Measurements from ENCODE around the gene PDE2A. TPM values are rescaled to one million over a fixed set of nuclear protein-coding genes. Genes with fewer than 3 reads are reported as not detected.

PDE2A gene
- total RNA-seq, 5 donors from 2014 or later (not counting 1 experiment from before 2014, with no cell fraction given), result 1.1 to 6.1 (median 1.7) TPM

DNA sequence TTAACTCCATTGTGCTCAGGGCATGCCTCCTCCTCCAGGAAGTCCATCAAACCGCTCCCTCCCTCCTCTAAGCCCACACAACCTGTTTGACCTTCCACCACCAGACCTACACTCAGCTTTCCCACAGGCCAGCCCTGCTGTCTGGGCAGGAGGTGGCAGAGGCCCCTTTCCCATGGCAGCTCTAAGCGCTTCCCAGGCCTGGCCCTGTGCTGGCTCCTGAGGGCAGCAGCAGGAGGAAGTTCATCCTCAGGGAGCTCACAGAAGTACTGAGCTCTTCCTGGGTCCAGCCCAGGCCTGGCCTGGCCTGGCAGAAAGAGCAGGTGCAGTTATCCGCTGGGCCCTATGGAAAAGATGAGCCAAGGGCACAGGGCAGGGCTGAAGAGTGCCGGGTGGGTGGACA is 46.6 kb upstream of the PDE2A start:
- Histone ChIP-seq H3K27me3 (replicated peaks in 1 of 2; ENCODE audit: control insufficient read depth in 2 of 2, extremely low read depth in 1 of 2, insufficient read depth in 2 of 2, low read length in 1 of 2) (no peaks in the 10 kb centered on the region), H3K36me3 (ENCODE audit: control insufficient read depth in 2 of 2, extremely low read depth in 1 of 2, insufficient read depth in 1 of 2, low read length in 1 of 2) (peaks cover 9 to 37% of the 10 kb centered on the region in 2 donors), H3K9me3 (no peaks in the 10 kb centered on the region), H3K4me3 (ENCODE audit: control insufficient read depth in 1 of 2, extremely low read depth in 1 of 2, low read length in 1 of 2) (peak overlapping the region; percentile 75 to 96), H3K4me1 (ENCODE audit: control insufficient read depth in 1 of 2, extremely low read depth in 1 of 2, insufficient read depth in 2 of 2, low read length in 2 of 2) (peaks cover 21 to 85% of the 10 kb centered on the region in 2 experiments), H3K27ac (ENCODE audit: low read length) (peak overlapping the region; percentile 83)
- H3K36me3 Mint-ChIP-seq, result peaks cover 15% of the 10 kb centered on the region
- CTCF ChIA-PET, result no interaction called here
- ATAC-seq (replicated peaks in 1 of 4) (no peak), DNase-seq (no peak)
- H3K4me3 Mint-ChIP-seq, result peak overlapping the region; percentile 89 to 95 (median 92)
- POLR2A ChIA-PET, result no interaction called here
- H3K4me1 Mint-ChIP-seq, result peaks cover 74 to 82% (median 76%) of the 10 kb centered on the region in 3 donors
- no peaks in the 10 kb centered on the region for H3K9me3 Mint-ChIP-seq
- peak overlapping the region; percentile 94 to 96 for H3K27ac Mint-ChIP-seq
- 81% methylated on average over 3 of the region's 4 CpGs for WGBS (ENCODE audit: insufficient coverage)
- no peaks in the 10 kb centered on the region for H3K27me3 Mint-ChIP-seq

DNA sequence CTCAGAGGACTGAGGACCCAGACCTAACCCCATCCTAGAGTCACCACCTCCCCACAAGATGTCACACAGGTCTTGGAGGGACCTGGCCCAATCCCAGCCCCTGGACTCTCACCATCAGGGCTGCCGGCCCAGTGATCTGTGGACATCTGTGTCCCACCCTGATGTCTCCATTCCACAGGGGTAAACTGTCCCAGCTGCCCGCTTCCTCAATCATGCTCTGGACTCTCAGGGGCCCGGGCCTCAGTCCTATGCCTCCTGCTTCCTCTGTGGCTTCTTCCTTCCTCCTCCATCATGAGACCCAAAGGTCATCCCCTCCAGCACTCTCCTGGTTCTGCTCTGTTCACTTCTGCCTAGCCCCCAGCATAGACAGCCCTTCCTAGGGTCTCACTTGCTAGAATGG is 45.8 kb upstream of the PDE2A start:
- ChIA-PET CTCF (no interaction called here), POLR2A (no interaction called here)
- H3K27ac ChIP-seq (ENCODE audit: low read length), result no peak overlapping the region
- DNase-seq (no peak), ATAC-seq (replicated peaks in 1 of 4) (no peak)
- H3K4me1 ChIP-seq (ENCODE audit: control insufficient read depth in 1 of 2, extremely low read depth in 1 of 2, insufficient read depth in 2 of 2, low read length in 2 of 2), result peaks cover 21 to 84% of the 10 kb centered on the region in 2 experiments
- Mint-ChIP-seq H3K27ac (peak overlapping the region; percentile 29 to 94), H3K9me3 (no peaks in the 10 kb centered on the region), H3K4me3 (peak overlapping the region; percentile 89 to 95 (median 92)), H3K27me3 (no peaks in the 10 kb centered on the region), H3K36me3 (peaks cover 8% of the 10 kb centered on the region), H3K4me1 (peaks cover 73 to 79% (median 76%) of the 10 kb centered on the region in 3 donors)
- H3K36me3 ChIP-seq (ENCODE audit: control insufficient read depth in 2 of 2, extremely low read depth in 1 of 2, insufficient read depth in 1 of 2, low read length in 1 of 2), result peaks cover 9 to 41% of the 10 kb centered on the region in 2 donors
- WGBS (ENCODE audit: insufficient coverage), result 60% methylated on average over 3 of the region's 3 CpGs
- no peaks in the 10 kb centered on the region for H3K9me3 ChIP-seq
- H3K27me3 ChIP-seq (replicated peaks in 1 of 2; ENCODE audit: control insufficient read depth in 2 of 2, extremely low read depth in 1 of 2, insufficient read depth in 2 of 2, low read length in 1 of 2), result no peaks in the 10 kb centered on the region
- no peak overlapping the region for H3K4me3 ChIP-seq (ENCODE audit: control insufficient read depth in 1 of 2, extremely low read depth in 1 of 2, low read length in 1 of 2)

DNA sequence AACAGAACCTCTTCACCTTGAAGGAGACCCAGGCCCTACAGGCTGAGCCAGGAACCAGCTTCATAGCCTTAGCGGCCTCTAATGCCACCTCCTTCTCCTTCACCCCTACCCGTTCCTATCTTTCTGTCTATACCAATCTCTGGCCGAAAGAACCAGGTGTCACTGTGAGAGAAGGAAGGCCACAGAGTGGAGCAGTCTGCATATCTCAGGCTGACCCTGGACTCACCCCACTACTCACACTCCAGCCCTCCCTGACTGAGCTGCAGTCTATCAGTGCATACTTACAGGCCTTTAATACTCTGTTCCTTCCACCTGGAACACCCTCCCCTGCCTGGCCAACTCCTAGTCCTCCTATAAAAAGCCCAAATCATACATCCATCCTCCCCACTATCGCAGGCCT is 45.3 kb upstream of the PDE2A start:
- Histone ChIP-seq H3K9me3 (no peaks in the 10 kb centered on the region), H3K27me3 (replicated peaks in 1 of 2; ENCODE audit: control insufficient read depth in 2 of 2, extremely low read depth in 1 of 2, insufficient read depth in 2 of 2, low read length in 1 of 2) (no peaks in the 10 kb centered on the region), H3K4me3 (ENCODE audit: control insufficient read depth in 1 of 2, extremely low read depth in 1 of 2, low read length in 1 of 2) (no peak overlapping the region), H3K4me1 (ENCODE audit: control insufficient read depth in 1 of 2, extremely low read depth in 1 of 2, insufficient read depth in 2 of 2, low read length in 2 of 2) (peaks cover 21 to 83% of the 10 kb centered on the region in 2 experiments), H3K27ac (ENCODE audit: low read length) (no peak overlapping the region), H3K36me3 (ENCODE audit: control insufficient read depth in 2 of 2, extremely low read depth in 1 of 2, insufficient read depth in 1 of 2, low read length in 1 of 2) (peaks cover 9 to 45% of the 10 kb centered on the region in 2 donors)
- ChIA-PET POLR2A (no interaction called here), CTCF (no interaction called here)
- H3K4me1 Mint-ChIP-seq, result peaks cover 73 to 83% (median 78%) of the 10 kb centered on the region in 3 donors
- DNase-seq (no peak), ATAC-seq (replicated peaks in 1 of 4) (no peak)
- no peaks in the 10 kb centered on the region for H3K27me3 Mint-ChIP-seq
- peaks cover 8% of the 10 kb centered on the region for H3K36me3 Mint-ChIP-seq
- WGBS (ENCODE audit: insufficient coverage), result 85% methylated on average over 4 of the region's 4 CpGs
- H3K9me3 Mint-ChIP-seq, result no peaks in the 10 kb centered on the region
- H3K27ac Mint-ChIP-seq, result peak overlapping the region; percentile 29 to 94
- peak overlapping the region; percentile 89 to 95 (median 92) for H3K4me3 Mint-ChIP-seq

DNA sequence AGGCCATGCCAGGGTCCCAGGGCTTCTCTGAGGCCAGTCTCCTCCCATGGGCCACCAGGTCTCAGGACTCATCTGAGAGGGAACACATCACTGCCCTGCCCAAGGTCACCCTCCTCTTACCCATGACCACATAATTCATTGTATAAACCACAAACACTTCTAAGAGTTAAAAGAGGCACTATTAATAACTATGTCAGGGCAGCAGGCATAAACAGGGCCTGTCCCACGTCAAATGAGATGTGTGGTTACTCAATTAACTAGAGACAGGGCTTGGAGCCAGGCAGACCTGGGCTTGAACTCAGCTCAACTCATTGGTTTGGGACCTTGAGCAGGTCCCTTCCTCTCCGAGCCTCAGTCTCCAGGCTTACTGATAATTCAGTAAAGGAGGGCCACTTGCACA is 44.9 kb upstream of the PDE2A start:
- no peak for ATAC-seq (replicated peaks in 1 of 4)
- H3K4me3 Mint-ChIP-seq, result peak overlapping the region in 2 of 3 donors; percentile 89 to 92

DNA sequence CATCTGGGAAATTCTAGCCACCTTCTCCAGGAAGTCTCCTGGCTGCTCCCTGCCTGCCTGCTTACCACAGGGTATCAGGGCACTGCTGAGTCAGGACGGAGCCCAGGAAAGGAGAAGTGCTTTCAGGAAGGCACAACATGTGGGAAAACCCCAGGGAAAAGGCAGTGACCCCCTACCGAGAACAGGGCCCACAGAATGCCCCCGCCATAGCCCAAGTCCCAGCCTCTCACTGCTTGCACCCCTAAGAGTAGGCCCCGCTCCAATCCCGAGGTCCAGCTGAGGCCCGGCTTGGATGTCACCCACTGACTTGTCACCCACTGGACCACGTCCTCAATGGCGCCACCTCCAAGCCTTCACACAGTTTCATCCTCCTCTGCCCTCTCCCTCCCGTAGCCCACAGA is 43.9 kb upstream of the PDE2A start:
- H3K4me3 Mint-ChIP-seq, result no peak overlapping the region
- peaks cover 72 to 79% (median 77%) of the 10 kb centered on the region in 3 donors for H3K4me1 Mint-ChIP-seq
- WGBS (ENCODE audit: insufficient coverage), result 86% methylated on average over 8 of the region's 9 CpGs
- Histone ChIP-seq H3K27me3 (replicated peaks in 1 of 2; ENCODE audit: control insufficient read depth in 2 of 2, extremely low read depth in 1 of 2, insufficient read depth in 2 of 2, low read length in 1 of 2) (no peaks in the 10 kb centered on the region), H3K9me3 (no peaks in the 10 kb centered on the region), H3K4me3 (ENCODE audit: control insufficient read depth in 1 of 2, extremely low read depth in 1 of 2, low read length in 1 of 2) (no peak overlapping the region), H3K36me3 (ENCODE audit: control insufficient read depth in 2 of 2, extremely low read depth in 1 of 2, insufficient read depth in 1 of 2, low read length in 1 of 2) (peaks cover 12 to 46% of the 10 kb centered on the region in 2 donors), H3K27ac (ENCODE audit: low read length) (no peak overlapping the region), H3K4me1 (ENCODE audit: control insufficient read depth in 1 of 2, extremely low read depth in 1 of 2, insufficient read depth in 2 of 2, low read length in 2 of 2) (peaks cover 21 to 83% of the 10 kb centered on the region in 2 experiments)
- ATAC-seq (replicated peaks in 1 of 4) (no peak), DNase-seq (no peak)
- peaks cover 8% of the 10 kb centered on the region for H3K36me3 Mint-ChIP-seq
- no peak overlapping the region for H3K27ac Mint-ChIP-seq
- no peaks in the 10 kb centered on the region for H3K9me3 Mint-ChIP-seq
- CTCF ChIA-PET, result interaction anchor here in 1 of 2 donors (0.6 kb wide), 1 partner anchor 270 kb away, joined by 4 read pairs; no protein-coding TSS in a partner anchor
- no peaks in the 10 kb centered on the region for H3K27me3 Mint-ChIP-seq
- POLR2A ChIA-PET, result interaction anchor here in 1 of 2 donors (0.5 kb wide), 1 partner anchor 207 kb away, joined by 4 read pairs; no protein-coding TSS in a partner anchor

More for the DNA sequence above, 44.9 kb upstream of the PDE2A start:
- Mint-ChIP-seq H3K9me3 (no peaks in the 10 kb centered on the region), H3K27ac (peak overlapping the region in 1 of 2 donors; percentile 29), H3K4me1 (peaks cover 76 to 87% (median 81%) of the 10 kb centered on the region in 3 donors), H3K27me3 (no peaks in the 10 kb centered on the region), H3K36me3 (peaks cover 8% of the 10 kb centered on the region)
- ChIA-PET CTCF (no interaction called here), POLR2A (no interaction called here)
- H3K4me3 ChIP-seq (ENCODE audit: control insufficient read depth in 1 of 2, extremely low read depth in 1 of 2, low read length in 1 of 2), result no peak overlapping the region
- H3K9me3 ChIP-seq, result no peaks in the 10 kb centered on the region
- peaks cover 21 to 86% of the 10 kb centered on the region in 2 experiments for H3K4me1 ChIP-seq (ENCODE audit: control insufficient read depth in 1 of 2, extremely low read depth in 1 of 2, insufficient read depth in 2 of 2, low read length in 2 of 2)
- H3K36me3 ChIP-seq (ENCODE audit: control insufficient read depth in 2 of 2, extremely low read depth in 1 of 2, insufficient read depth in 1 of 2, low read length in 1 of 2), result peaks cover 9 to 46% of the 10 kb centered on the region in 2 donors
- H3K27ac ChIP-seq (ENCODE audit: low read length), result no peak overlapping the region
- peak in 1 of 35 experiments; percentile 18 for DNase-seq
- H3K27me3 ChIP-seq (replicated peaks in 1 of 2; ENCODE audit: control insufficient read depth in 2 of 2, extremely low read depth in 1 of 2, insufficient read depth in 2 of 2, low read length in 1 of 2), result no peaks in the 10 kb centered on the region
- WGBS (ENCODE audit: insufficient coverage), result 71% methylated on average over 1 of the region's 2 CpGs

DNA sequence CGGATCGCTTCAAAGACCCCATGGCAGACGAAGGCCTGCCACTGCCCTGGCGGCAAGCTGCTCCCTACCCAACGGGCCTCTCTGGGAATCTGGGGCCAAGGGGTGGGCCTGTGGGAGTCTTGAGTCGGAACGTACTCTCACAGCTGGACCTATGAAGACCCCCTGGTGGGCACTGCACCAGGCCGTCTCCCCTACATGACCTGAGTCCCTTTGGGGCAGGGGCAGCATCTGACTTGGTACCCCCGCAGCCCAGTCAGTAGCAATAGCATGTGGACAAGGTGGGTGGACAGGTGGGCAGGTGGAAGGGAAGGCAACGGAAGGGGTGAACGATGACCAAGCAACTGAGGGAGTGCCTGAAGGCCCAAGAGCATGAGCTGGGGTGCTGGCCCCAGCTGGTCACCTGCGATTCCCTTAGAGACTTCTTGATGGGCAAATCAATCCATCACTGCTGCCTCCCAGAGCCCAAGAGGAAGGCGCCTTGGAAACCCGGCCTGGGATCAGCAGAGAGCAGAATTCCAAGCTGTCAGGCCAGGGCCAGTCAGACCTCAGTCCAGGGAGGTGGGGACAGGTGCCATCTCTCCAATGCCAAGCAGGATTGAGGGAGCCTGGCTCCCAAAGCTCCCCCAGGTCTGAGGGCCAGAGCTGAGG is 42.7 kb upstream of the PDE2A start:
- peaks cover 14% of the 10 kb centered on the region for H3K36me3 Mint-ChIP-seq
- no peaks in the 10 kb centered on the region for H3K27me3 Mint-ChIP-seq
- no peak overlapping the region for H3K27ac Mint-ChIP-seq
- DNase-seq, result no peak
- 95% methylated on average over 9 of the region's 14 CpGs for WGBS (ENCODE audit: insufficient coverage)
- Histone ChIP-seq H3K4me1 (ENCODE audit: control insufficient read depth in 1 of 2, extremely low read depth in 1 of 2, insufficient read depth in 2 of 2, low read length in 2 of 2) (peaks cover 14 to 74% of the 10 kb centered on the region in 2 experiments), H3K36me3 (ENCODE audit: control insufficient read depth in 2 of 2, extremely low read depth in 1 of 2, insufficient read depth in 1 of 2, low read length in 1 of 2) (peaks cover 12 to 57% of the 10 kb centered on the region in 2 donors), H3K27me3 (replicated peaks in 1 of 2; ENCODE audit: control insufficient read depth in 2 of 2, extremely low read depth in 1 of 2, insufficient read depth in 2 of 2, low read length in 1 of 2) (no peaks in the 10 kb centered on the region), H3K9me3 (no peaks in the 10 kb centered on the region), H3K4me3 (ENCODE audit: control insufficient read depth in 1 of 2, extremely low read depth in 1 of 2, low read length in 1 of 2) (no peak overlapping the region), H3K27ac (ENCODE audit: low read length) (no peak overlapping the region)
- H3K4me1 Mint-ChIP-seq, result peaks cover 65 to 70% (median 69%) of the 10 kb centered on the region in 3 donors
- no peak overlapping the region for H3K4me3 Mint-ChIP-seq
- no peak for ATAC-seq (replicated peaks in 1 of 4)
- CTCF ChIA-PET, result no interaction called here
- POLR2A ChIA-PET, result no interaction called here
- no peaks in the 10 kb centered on the region for H3K9me3 Mint-ChIP-seq
